K562 (cell line): ENCODE data around the gene XRCC5. TPM values are rescaled to one million over a fixed set of nuclear protein-coding genes. Genes with fewer than 3 reads are reported as not detected.

Experiments
- EHMT2 ChIP-seq: fragments of 450-650 bp; IDR thresholded peaks from 2 replicates; pipeline ENCODE4 v1.6.1; 2018; ENCODE audit warnings: antibody characterized with exemption
- ELF4 ChIP-seq: fragments of 450-650 bp; formaldehyde crosslinking; IDR thresholded peaks from 2 replicates; pipeline ENCODE4 v1.4.0; 2022; ENCODE audit warnings: missing genetic modification characterization
- EWSR1 ChIP-seq: fragments of 450-650 bp; IDR thresholded peaks from 2 replicates; pipeline ENCODE4 v1.6.1; 2018; ENCODE audit warnings: borderline replicate concordance, mild to moderate bottlenecking, low read depth, moderate library complexity; ENCODE audit not compliant: partially characterized antibody
- FOXP1 ChIP-seq: sonication (generic); formaldehyde crosslinking; IDR thresholded peaks from 2 replicates; pipeline ENCODE4 v1.8.0; 2022; ENCODE audit warnings: mild to moderate bottlenecking, missing genetic modification reagents
- GTF2E2 ChIP-seq: fragments of 200-800 bp; sonication (Bioruptor generic); IDR thresholded peaks from 2 replicates; pipeline ENCODE4 v1.6.1; 2016; ENCODE audit warnings: missing genetic modification characterization, missing compliant biosample characterization
- GTF2F1 ChIP-seq: IDR thresholded peaks from 2 replicates; pipeline ENCODE4 v1.6.1; 2011; ENCODE audit warnings: low read depth, low read length, improper control_type of control experiment
- HDGF ChIP-seq: fragments of 450-650 bp; IDR thresholded peaks from 2 replicates; pipeline ENCODE4 v1.6.1; 2016
- HNRNPH1 ChIP-seq: fragments of 200-400 bp; formaldehyde crosslinking; optimal IDR thresholded peaks from 2 replicates; pipeline ENCODE3; 2017; ENCODE audit warnings: low read depth, mild to moderate bottlenecking, low read length, moderate library complexity
- MCM7 ChIP-seq, 2 experiments: fragments of 450-650 bp; IDR thresholded peaks; 2 replicates each; pipeline ENCODE4 v1.6.1; 2016 to 2018
- MEIS2 ChIP-seq: fragments of 450-650 bp; IDR thresholded peaks from 2 replicates; pipeline ENCODE4 v1.6.1; 2014; ENCODE audit warnings: mild to moderate bottlenecking; ENCODE audit not compliant: partially characterized antibody
- PTBP1 ChIP-seq: fragments of 200-400 bp; formaldehyde crosslinking; IDR thresholded peaks from 2 replicates; pipeline ENCODE4 v1.6.1; 2017; ENCODE audit warnings: low read depth, low read length
- TARDBP ChIP-seq: fragments of 450-650 bp; IDR thresholded peaks from 2 replicates; pipeline ENCODE4 v1.6.1; 2016
- THRAP3 ChIP-seq: fragments of 450-650 bp; IDR thresholded peaks from 2 replicates; pipeline ENCODE4 v1.6.1; 2016; ENCODE audit warnings: mild to moderate bottlenecking, inconsistent platforms, borderline replicate concordance
- YY1 ChIP-seq, 3 experiments: IDR thresholded peaks; 2 replicates each; pipeline ENCODE4 v1.6.1; 2011; ENCODE audit warnings: low read length in 2 of 3, mild to moderate bottlenecking in 2 of 3, moderate library complexity in 2 of 3, borderline replicate concordance in 1 of 3, control low read depth in 1 of 3, low read depth in 1 of 3; ENCODE audit not compliant: insufficient read depth in 3 of 3, insufficient replicate concordance in 2 of 3, control insufficient read depth in 1 of 3, insufficient read length in 1 of 3; ENCODE audit errors: extremely low read depth in 1 of 3
- ZKSCAN3 ChIP-seq: fragments of 250-450 bp; sonication (Bioruptor Pico); IDR thresholded peaks from 2 replicates; pipeline ENCODE4 v1.4.0; 2020
- ZNF445 ChIP-seq: fragments of 250-450 bp; sonication (Bioruptor Pico); IDR thresholded peaks from 2 replicates; pipeline ENCODE4 v1.4.0; 2020; ENCODE audit warnings: low read depth, mild to moderate bottlenecking, moderate library complexity
- ZNF561 ChIP-seq: fragments of 450-650 bp; formaldehyde crosslinking; conservative IDR thresholded peaks from 2 replicates; pipeline ENCODE4 v1.4.0; 2020; ENCODE audit warnings: mild to moderate bottlenecking, moderate library complexity
- ZNF764 ChIP-seq: fragments of 250-450 bp; sonication (Bioruptor Pico); IDR thresholded peaks from 2 replicates; pipeline ENCODE4 v1.4.0; 2020; ENCODE audit warnings: low read depth, mild to moderate bottlenecking, moderate library complexity
- polyA plus RNA-seq, 8 experiments: library from polyadenylated mRNA; depleted of rRNA in 4 of 8; stranded (reverse) in 5 of 8; unstranded in 3 of 8; fragments of >200 nt; fragmentation: Nextera tagmentation in 2 of 8; fragmentation: Illumina TruSeq in 1 of 8; extraction: Ambion mirVana in 2 of 8; extraction: Trizol in 1 of 8; gene quantifications; 2 replicates each; pipeline versions ENCODE4 v1.2.1 to v1.2.3, GENCODE V29; 2011 to 2014; ENCODE audit warnings: inconsistent platforms in 1 of 8, missing spikeins in 1 of 8
- total RNA-seq, 7 experiments: library from RNA; depleted of rRNA in 6 of 7; stranded (reverse); fragments of >200 nt in 6 of 7; fragmentation: Illumina TruSeq in 2 of 7; extraction: Trizol in 2 of 7; gene quantifications; 2 replicates each; pipeline versions ENCODE4 v1.2.1 to v1.2.3, GENCODE V29; 2011 to 2021; ENCODE audit warnings: low replicate concordance in 1 of 7
- TF ChIP-seq, protein P1 (sequence below), 2 experiments: fragments of 450-650 bp in 1 of 2; IDR thresholded peaks; 2 replicates each; pipeline ENCODE4 v1.6.1; 2011 to 2017; ENCODE audit warnings: low read depth in 2 of 2, antibody characterized with exemption in 1 of 2, borderline replicate concordance in 1 of 2, low read length in 1 of 2, mild to moderate bottlenecking in 1 of 2, mixed read lengths in 1 of 2; ENCODE audit not compliant: control insufficient read depth in 1 of 2
- TF ChIP-seq, protein P2 (sequence below): fragments of 150-350 bp; IDR thresholded peaks from 2 replicates; pipeline ENCODE4 v1.6.1; 2014; ENCODE audit warnings: low read depth, mild to moderate bottlenecking, low read length, borderline replicate concordance

The XRCC5 gene
- total and polyA plus RNA-seq, 9 of the 15 experiments (the other 6 are each of a cell fraction or from before 2014, with no cell fraction given) = 168 to 551 (median 297) TPM

DNA sequence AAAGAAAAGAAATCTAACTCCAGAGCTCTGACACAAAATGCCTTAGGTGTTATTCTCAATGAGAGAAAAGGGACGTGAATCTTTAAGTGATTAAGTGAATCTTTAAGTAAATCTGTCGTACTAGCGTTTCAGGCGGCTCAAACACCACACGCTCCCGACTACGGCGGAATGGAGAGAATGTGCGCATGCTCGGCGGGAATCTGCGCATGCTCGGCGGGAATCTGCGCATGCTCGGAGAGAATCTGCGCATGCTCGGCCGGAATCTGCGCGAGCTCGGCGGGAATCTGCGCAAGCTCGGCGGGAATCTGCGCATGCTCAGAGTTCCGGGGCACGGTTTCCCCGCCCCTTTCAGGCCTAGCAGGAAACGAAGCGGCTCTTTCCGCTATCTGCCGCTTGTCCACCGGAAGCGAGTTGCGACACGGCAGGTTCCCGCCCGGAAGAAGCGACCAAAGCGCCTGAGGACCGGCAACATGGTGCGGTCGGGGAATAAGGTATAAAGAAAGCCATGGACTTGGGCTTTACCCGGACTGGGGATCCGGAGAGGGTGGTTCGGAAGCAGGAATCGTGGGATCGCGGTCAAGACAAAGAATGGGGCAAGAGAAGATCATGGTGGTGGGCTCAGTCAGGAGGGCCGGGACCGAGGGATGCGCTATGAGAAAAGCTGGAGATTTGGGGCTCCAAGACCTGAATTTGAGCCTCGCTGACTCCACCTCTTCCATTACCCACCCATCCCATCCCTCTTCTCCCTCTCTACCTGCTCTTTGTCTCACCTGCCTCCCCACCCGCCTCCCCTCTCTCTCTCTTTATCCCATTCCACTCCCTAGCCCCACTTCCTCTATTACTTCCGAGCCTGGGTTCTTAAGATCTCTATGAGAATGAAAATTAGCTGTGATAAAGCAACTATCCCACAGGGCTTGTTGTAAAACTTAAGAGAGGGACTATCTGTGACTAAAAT, at the start of gene XRCC5 (continued):
- TF ChIP-seq, protein P1, sequence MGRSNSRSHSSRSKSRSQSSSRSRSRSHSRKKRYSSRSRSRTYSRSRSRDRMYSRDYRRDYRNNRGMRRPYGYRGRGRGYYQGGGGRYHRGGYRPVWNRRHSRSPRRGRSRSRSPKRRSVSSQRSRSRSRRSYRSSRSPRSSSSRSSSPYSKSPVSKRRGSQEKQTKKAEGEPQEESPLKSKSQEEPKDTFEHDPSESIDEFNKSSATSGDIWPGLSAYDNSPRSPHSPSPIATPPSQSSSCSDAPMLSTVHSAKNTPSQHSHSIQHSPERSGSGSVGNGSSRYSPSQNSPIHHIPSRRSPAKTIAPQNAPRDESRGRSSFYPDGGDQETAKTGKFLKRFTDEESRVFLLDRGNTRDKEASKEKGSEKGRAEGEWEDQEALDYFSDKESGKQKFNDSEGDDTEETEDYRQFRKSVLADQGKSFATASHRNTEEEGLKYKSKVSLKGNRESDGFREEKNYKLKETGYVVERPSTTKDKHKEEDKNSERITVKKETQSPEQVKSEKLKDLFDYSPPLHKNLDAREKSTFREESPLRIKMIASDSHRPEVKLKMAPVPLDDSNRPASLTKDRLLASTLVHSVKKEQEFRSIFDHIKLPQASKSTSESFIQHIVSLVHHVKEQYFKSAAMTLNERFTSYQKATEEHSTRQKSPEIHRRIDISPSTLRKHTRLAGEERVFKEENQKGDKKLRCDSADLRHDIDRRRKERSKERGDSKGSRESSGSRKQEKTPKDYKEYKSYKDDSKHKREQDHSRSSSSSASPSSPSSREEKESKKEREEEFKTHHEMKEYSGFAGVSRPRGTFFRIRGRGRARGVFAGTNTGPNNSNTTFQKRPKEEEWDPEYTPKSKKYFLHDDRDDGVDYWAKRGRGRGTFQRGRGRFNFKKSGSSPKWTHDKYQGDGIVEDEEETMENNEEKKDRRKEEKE (IDR thresholded peaks at IDR 0.05; ENCODE audit: borderline replicate concordance in 1 of 2, control insufficient read depth in 1 of 2, low read depth in 2 of 2, low read length in 1 of 2) = no peak
- TF ChIP-seq GTF2F1 = no peak
- TF ChIP-seq THRAP3 = no peak
- no peak for TF ChIP-seq ZNF764 (CRISPR knock-in tag)
- no peak for TF ChIP-seq ZNF561 (CRISPR knock-in tag)
- TF ChIP-seq, protein P2, sequence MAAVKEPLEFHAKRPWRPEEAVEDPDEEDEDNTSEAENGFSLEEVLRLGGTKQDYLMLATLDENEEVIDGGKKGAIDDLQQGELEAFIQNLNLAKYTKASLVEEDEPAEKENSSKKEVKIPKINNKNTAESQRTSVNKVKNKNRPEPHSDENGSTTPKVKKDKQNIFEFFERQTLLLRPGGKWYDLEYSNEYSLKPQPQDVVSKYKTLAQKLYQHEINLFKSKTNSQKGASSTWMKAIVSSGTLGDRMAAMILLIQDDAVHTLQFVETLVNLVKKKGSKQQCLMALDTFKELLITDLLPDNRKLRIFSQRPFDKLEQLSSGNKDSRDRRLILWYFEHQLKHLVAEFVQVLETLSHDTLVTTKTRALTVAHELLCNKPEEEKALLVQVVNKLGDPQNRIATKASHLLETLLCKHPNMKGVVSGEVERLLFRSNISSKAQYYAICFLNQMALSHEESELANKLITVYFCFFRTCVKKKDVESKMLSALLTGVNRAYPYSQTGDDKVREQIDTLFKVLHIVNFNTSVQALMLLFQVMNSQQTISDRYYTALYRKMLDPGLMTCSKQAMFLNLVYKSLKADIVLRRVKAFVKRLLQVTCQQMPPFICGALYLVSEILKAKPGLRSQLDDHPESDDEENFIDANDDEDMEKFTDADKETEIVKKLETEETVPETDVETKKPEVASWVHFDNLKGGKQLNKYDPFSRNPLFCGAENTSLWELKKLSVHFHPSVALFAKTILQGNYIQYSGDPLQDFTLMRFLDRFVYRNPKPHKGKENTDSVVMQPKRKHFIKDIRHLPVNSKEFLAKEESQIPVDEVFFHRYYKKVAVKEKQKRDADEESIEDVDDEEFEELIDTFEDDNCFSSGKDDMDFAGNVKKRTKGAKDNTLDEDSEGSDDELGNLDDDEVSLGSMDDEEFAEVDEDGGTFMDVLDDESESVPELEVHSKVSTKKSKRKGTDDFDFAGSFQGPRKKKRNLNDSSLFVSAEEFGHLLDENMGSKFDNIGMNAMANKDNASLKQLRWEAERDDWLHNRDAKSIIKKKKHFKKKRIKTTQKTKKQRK = no peak
- no peak for TF ChIP-seq FOXP1 (CRISPR knock-in tag)
- no peak for TF ChIP-seq GTF2E2 (tag)
- TF ChIP-seq YY1 (IDR thresholded peaks at IDR 0.05; ENCODE audit: borderline replicate concordance in 1 of 3, control insufficient read depth in 1 of 3, extremely low read depth in 1 of 3, insufficient read depth in 3 of 3, insufficient read length in 1 of 3, insufficient replicate concordance in 2 of 3, low read depth in 1 of 3, low read length in 2 of 3) = no peak
- TF ChIP-seq TARDBP = no peak
- TF ChIP-seq ELF4 (CRISPR knock-in tag) = no peak
- peak; percentile 98 for TF ChIP-seq MEIS2
- TF ChIP-seq PTBP1 = no peak
- no peak for TF ChIP-seq MCM7 (IDR thresholded peaks at IDR 0.05)
- TF ChIP-seq ZNF445 (CRISPR knock-in tag) = no peak
- TF ChIP-seq HNRNPH1 = no peak
- no peak for TF ChIP-seq EWSR1
- TF ChIP-seq HDGF = no peak
- no peak for TF ChIP-seq EHMT2
- TF ChIP-seq ZKSCAN3 (CRISPR knock-in tag) = no peak
